ENCODE measurements around the gene TRAF3IP1.

The TRAF3IP1 gene

GRCh38 chr2:238287737-238288649, 32.3 kb upstream of the TRAF3IP1 start, which contains the start of gene PER2:
TSS of gene PER2 (minus strand) at chr2:238288610. CDS start at chr2:238277936, 10,674 bp downstream.
- peak; percentile 52 for DNase-seq

- peak; percentile 99 for DNase-seq
Observed at GRCh38 chr2:238288650-238289573, 31.4 kb upstream of the TRAF3IP1 start.

- no peak for DNase-seq
Observed at GRCh38 chr2:238289574-238289973, 30.7 kb upstream of the TRAF3IP1 start.

- peak; percentile 97 for DNase-seq
Observed at GRCh38 chr2:238290091-238290509, 30.2 kb upstream of the TRAF3IP1 start.

GRCh38 chr2:238290715-238291549, 29.4 kb upstream of the TRAF3IP1 start:
- DNase-seq: no peak

- no peak for DNase-seq
Observed at GRCh38 chr2:238291550-238292281, 28.6 kb upstream of the TRAF3IP1 start.

- no peak for DNase-seq
Observed at GRCh38 chr2:238294046-238294392, 26.3 kb upstream of the TRAF3IP1 start.

- DNase-seq: no peak
Observed at GRCh38 chr2:238294393-238295143, 25.8 kb upstream of the TRAF3IP1 start.

- DNase-seq: no peak
Observed at GRCh38 chr2:238295144-238296112, 24.9 kb upstream of the TRAF3IP1 start.

GRCh38 chr2:238296638-238297457, 23.5 kb upstream of the TRAF3IP1 start:
- DNase-seq: no peak

GRCh38 chr2:238299803-238300202, 20.5 kb upstream of the TRAF3IP1 start:
- no peak for DNase-seq

- DNase-seq: no peak
Observed at GRCh38 chr2:238302087-238302486, 18.2 kb upstream of the TRAF3IP1 start.

- no peak for DNase-seq
Observed at GRCh38 chr2:238302751-238303150, 17.6 kb upstream of the TRAF3IP1 start.

GRCh38 chr2:238304116-238304515, 16.2 kb upstream of the TRAF3IP1 start:
- DNase-seq: no peak

- DNase-seq: no peak
Observed at GRCh38 chr2:238305092-238305862, 15.0 kb upstream of the TRAF3IP1 start.

- no peak for DNase-seq
Observed at GRCh38 chr2:238305965-238306671, 14.2 kb upstream of the TRAF3IP1 start.

- no peak for DNase-seq
Observed at GRCh38 chr2:238306672-238306998, 13.7 kb upstream of the TRAF3IP1 start.

- no peak for DNase-seq
Observed at GRCh38 chr2:238308177-238308576, 12.1 kb upstream of the TRAF3IP1 start.

All from DMS153 (cell line).